HG03378 (cell line): Measurements from ENCODE around the gene OPHN1.

Experiments
- ATAC-seq: cut with Tn5 transposase; IDR thresholded peaks from one replicate; pipeline ENCODE4 v1.9.1; 2021; ENCODE audit warnings: mild to moderate bottlenecking, moderate library complexity; ENCODE audit not compliant: unreplicated experiment

Gene OPHN1

GRCh38 chrX:68254738-68255645, 178.3 kb downstream of the OPHN1 start:
- ATAC-seq: no peak

GRCh38 chrX:68252664-68253063, 180.6 kb downstream of the OPHN1 start:
- ATAC-seq: no peak

- no peak for ATAC-seq
Observed at GRCh38 chrX:68249903-68250302, 183.4 kb downstream of the OPHN1 start.

GRCh38 chrX:68249401-68249831, 183.9 kb downstream of the OPHN1 start:
- no peak for ATAC-seq

- no peak for ATAC-seq
Observed at GRCh38 chrX:68238568-68238967, 194.7 kb downstream of the OPHN1 start.

- ATAC-seq: no peak
Observed at GRCh38 chrX:68234171-68234910, 199.0 kb downstream of the OPHN1 start.

GRCh38 chrX:68232206-68232605, 201.1 kb downstream of the OPHN1 start:
- no peak for ATAC-seq

- ATAC-seq: no peak
Observed at GRCh38 chrX:68209008-68209407, 224.3 kb downstream of the OPHN1 start.

- ATAC-seq: no peak
Observed at GRCh38 chrX:68204521-68205038, 228.7 kb downstream of the OPHN1 start.

- peak; percentile 91 for ATAC-seq
Observed at GRCh38 chrX:68203646-68204045, 229.6 kb downstream of the OPHN1 start.

- ATAC-seq: peak; percentile 17
Observed at GRCh38 chrX:68203211-68203610, 230.1 kb downstream of the OPHN1 start.

GRCh38 chrX:68199062-68199848, 234.0 kb downstream of the OPHN1 start:
- no peak for ATAC-seq

- peak; percentile 87 for ATAC-seq
Observed at GRCh38 chrX:68196939-68197791, 236.1 kb downstream of the OPHN1 start.

- ATAC-seq: no peak
Observed at GRCh38 chrX:68195561-68195960, 237.7 kb downstream of the OPHN1 start.

- no peak for ATAC-seq
Observed at GRCh38 chrX:68193786-68194185, 239.5 kb downstream of the OPHN1 start.

GRCh38 chrX:68193234-68193633, 240.1 kb downstream of the OPHN1 start:
- ATAC-seq: no peak

- ATAC-seq: no peak
Observed at GRCh38 chrX:68190799-68191198, 242.5 kb downstream of the OPHN1 start.

GRCh38 chrX:68186552-68187262, 246.6 kb downstream of the OPHN1 start:
- no peak for ATAC-seq

GRCh38 chrX:68185161-68185560, 248.1 kb downstream of the OPHN1 start:
- no peak for ATAC-seq
